Prostate gland (tissue), 2 donors: ENCODE measurements around the gene LYPLAL1. TPM values are rescaled to one million over a fixed set of nuclear protein-coding genes. Genes with fewer than 3 reads are reported as not detected.
A peak's percentile ranks its signal among the peaks of the same experiment; 100 is the strongest.

Experiments
- DNase-seq: peaks from one replicate; pipeline ENCODE4 v3.0.0-alpha.2; 2019; ENCODE audit warnings: low spot score
- H3K27ac ChIP-seq, 2 donors: fragments of 200-600 bp; sonication (generic); 2 replicates each; pipeline ENCODE4 v1.5.1; 2017 to 2019
- H3K27me3 ChIP-seq: fragments of 200-600 bp; sonication (generic); replicated peaks from 2 replicates; pipeline ENCODE4 v1.5.1; 2019; ENCODE audit not compliant: insufficient read depth
- H3K36me3 ChIP-seq, 2 donors: fragments of 200-600 bp; sonication (generic); 1 replicate in 1 of 2; 2 replicates in 1 of 2; pipeline versions ENCODE4 v1.5.1 to v1.8.1; 2017 to 2019
- H3K4me1 ChIP-seq: fragments of 200-600 bp; sonication (generic); replicated peaks from 2 replicates; pipeline ENCODE4 v1.5.1; 2019
- H3K4me3 ChIP-seq, 2 donors: fragments of 200-600 bp; sonication (generic); 2 replicates each; pipeline ENCODE4 v1.5.1; 2017 to 2019
- H3K9me3 ChIP-seq: fragments of 200-600 bp; sonication (generic); 2 replicates; pipeline ENCODE4 v1.5.1; 2017
- CTCF ChIP-seq, 4 experiments: fragments of 200-600 bp in 2 of 4; fragments of 450-650 bp in 2 of 4; sonication (generic) in 2 of 4; IDR thresholded peaks; 1 replicate in 3 of 4; 2 replicates in 1 of 4; pipeline ENCODE4 v1.5.1; 2016 to 2019; ENCODE audit warnings: antibody characterized with exemption in 4 of 4, mild to moderate bottlenecking in 2 of 4, moderate library complexity in 2 of 4
- POLR2A ChIP-seq: fragments of 450-650 bp; IDR thresholded peaks from one replicate; pipeline ENCODE4 v1.6.1; 2016; ENCODE audit warnings: antibody characterized with exemption, mild to moderate bottlenecking
- POLR2AphosphoS5 ChIP-seq: sonication (generic); formaldehyde crosslinking; IDR thresholded peaks from one replicate; pipeline ENCODE4 v1.6.1; 2017; ENCODE audit warnings: antibody characterized with exemption
- WGBS: methylation state at CpG from one replicate; pipeline ENCODE4 v1.1.5; 2018; 5-methylcytosine and 5-hydroxymethylcytosine counted together
- intact Hi-C: fragments of 100-400 bp; cut with DNase I; formaldehyde crosslinking; loops from one replicate; pipeline ENCODE4 v1.14.2; 2022
- total RNA-seq, 2 donors: library from RNA; depleted of rRNA; stranded (reverse); fragments of >200 nt; gene quantifications; one replicate each; pipeline ENCODE4 v1.1.0, GENCODE V29; 2016

Gene LYPLAL1
- total RNA-seq, 2 donors from 2014 or later, result 15.8 to 29.3 TPM

DNA sequence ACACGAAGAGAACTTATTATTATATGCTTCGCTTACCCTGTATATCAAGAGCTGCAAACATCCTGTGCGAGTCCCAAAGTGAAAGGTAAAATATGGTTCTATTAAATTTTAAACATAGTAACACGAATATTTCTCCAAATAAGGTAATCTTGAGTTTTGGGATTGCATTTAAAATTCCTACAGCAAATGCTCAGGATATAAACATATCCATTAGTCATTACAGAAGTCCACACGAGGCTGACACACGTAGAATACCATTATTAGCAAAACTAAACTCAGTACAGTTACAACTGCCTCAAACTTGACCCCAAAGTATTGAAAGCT lies 282 bp upstream of the LYPLAL1 start:
- WGBS, result 36% methylated on average over 6 of the region's 6 CpGs
- H3K4me3 ChIP-seq, result peak overlapping the region; percentile 35 to 69
- H3K36me3 ChIP-seq, result no peaks in the 10 kb centered on the region
- H3K27me3 ChIP-seq, result no peaks in the 10 kb centered on the region
- H3K9me3 ChIP-seq, result no peaks in the 10 kb centered on the region
- TF ChIP-seq POLR2AphosphoS5, result no peak
- TF ChIP-seq CTCF (IDR thresholded peaks at IDR 0.05), result no peak
- no peak for TF ChIP-seq POLR2A
- no peak for DNase-seq
- peak overlapping the region; percentile 69 to 94 for H3K27ac ChIP-seq
- peaks cover 7% of the 10 kb centered on the region for H3K4me1 ChIP-seq
- intact Hi-C loops, result loop anchor here (5.0 to 10.0 kb wide), 3 partner anchors 124 to 371 kb away; no protein-coding TSS in a partner anchor

DNA sequence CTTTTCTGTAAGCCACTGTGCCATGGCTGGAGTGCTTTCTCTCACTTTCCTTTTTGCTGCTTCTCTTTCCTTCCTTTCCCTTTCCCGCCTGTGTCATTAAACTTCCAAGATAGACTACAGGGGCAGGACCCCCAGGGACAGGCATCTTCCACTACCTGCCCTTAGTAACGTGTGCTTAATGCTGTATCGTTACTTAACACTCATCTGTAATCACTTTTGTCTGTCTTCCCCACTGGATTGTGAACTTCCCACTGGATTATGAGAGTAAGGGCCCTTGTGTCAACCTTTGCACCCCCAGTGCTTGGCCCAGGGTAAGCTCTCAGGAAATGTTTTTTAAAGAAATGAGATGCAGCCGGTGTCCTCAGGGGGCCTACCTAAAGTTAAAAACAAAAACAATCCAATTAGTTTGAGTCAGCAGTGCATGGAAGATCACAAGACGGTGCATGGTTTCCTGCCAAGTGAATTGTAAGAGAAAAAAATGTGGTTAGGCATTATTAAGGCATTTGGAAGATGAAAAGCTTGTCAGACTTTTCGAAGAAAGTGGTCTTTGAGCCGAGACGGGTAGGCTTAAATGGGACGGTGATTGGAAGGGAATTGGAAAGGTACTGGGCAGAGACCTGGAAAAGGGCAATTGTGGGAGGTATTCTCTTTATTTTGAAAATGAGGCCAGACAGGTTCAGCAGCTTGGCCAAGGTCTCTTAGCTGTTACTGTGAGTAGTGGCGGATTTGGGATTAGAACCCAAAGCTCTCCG lies 958 bp downstream of the LYPLAL1 start:
- Histone ChIP-seq H3K27me3 (no peaks in the 10 kb centered on the region), H3K27ac (peak overlapping the region; percentile 69 to 94), H3K36me3 (no peaks in the 10 kb centered on the region), H3K4me3 (peak overlapping the region; percentile 35 to 69), H3K4me1 (peaks cover 13% of the 10 kb centered on the region), H3K9me3 (no peaks in the 10 kb centered on the region)
- DNase-seq, result peak; percentile 36
- TF ChIP-seq POLR2A (no peak), CTCF (IDR thresholded peaks at IDR 0.05) (no peak), POLR2AphosphoS5 (peak; percentile 50)
- intact Hi-C loops, result loop anchor here (5.0 to 10.0 kb wide), 4 partner anchors 123 to 827 kb away; partner anchors contain the start of gene TGFB2
- 25% methylated on average over 11 of the region's 11 CpGs for WGBS

DNA sequence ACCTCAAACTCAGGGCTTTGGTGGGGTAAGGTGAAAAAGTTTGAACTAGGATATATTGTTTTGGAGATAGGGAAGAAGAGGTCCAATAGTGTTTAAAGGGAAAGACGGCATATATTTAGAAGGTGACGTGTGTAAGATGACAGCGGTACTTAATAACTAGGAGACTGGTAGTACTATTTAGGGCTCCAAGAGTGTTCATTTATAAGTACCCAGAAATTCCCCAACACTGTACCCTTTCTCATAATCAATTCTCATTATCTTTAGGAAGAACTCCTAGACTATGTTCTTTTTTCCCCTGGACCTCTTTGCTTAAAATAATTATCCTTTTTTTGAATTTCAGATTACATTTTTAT lies 1.5 kb downstream of the LYPLAL1 start:
- intact Hi-C loops, result loop anchor here (5.0 to 10.0 kb wide), 3 partner anchors 350 to 828 kb away; partner anchors contain the start of gene TGFB2
- no peaks in the 10 kb centered on the region for H3K9me3 ChIP-seq
- H3K4me1 ChIP-seq, result peaks cover 13% of the 10 kb centered on the region
- H3K36me3 ChIP-seq, result no peaks in the 10 kb centered on the region
- WGBS, result 73% methylated on average over 3 of the region's 3 CpGs
- H3K27me3 ChIP-seq, result no peaks in the 10 kb centered on the region
- TF ChIP-seq POLR2AphosphoS5, result no peak
- TF ChIP-seq POLR2A, result no peak
- no peak for TF ChIP-seq CTCF (IDR thresholded peaks at IDR 0.05)
- peak overlapping the region in 1 of 2 donors; percentile 69 for H3K4me3 ChIP-seq
- no peak for DNase-seq
- H3K27ac ChIP-seq, result peak overlapping the region; percentile 69 to 94

DNA sequence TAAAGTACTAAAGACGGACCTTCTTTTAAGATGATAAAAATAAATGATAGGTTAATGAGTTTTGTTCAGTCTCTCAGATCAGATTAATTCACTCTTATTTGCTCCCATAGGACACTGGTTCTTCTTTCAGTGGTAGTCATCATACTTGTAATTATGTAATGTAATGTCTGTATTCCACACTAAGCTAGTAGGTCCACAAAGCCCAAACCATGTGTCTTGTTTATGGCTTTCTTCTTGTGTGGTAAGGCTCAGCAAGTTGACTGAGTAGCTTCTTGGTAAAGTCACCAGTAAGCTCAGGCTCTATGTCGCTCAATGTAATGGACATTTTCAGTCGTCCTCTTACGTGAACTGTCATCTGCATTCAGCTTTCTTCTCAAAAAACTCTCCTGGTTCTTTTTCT lies 2.5 kb downstream of the LYPLAL1 start:
- H3K9me3 ChIP-seq, result no peaks in the 10 kb centered on the region
- no peak for TF ChIP-seq CTCF (IDR thresholded peaks at IDR 0.05)
- TF ChIP-seq POLR2A, result no peak
- no peak for TF ChIP-seq POLR2AphosphoS5
- H3K4me3 ChIP-seq, result no peak overlapping the region
- intact Hi-C loops, result loop anchor here (5.0 to 10.0 kb wide), 3 partner anchors 351 to 829 kb away; partner anchors contain the start of gene TGFB2
- H3K36me3 ChIP-seq, result no peaks in the 10 kb centered on the region
- no peak for DNase-seq
- 82% methylated on average over 4 of the region's 4 CpGs for WGBS
- H3K27me3 ChIP-seq, result no peaks in the 10 kb centered on the region
- H3K4me1 ChIP-seq, result peaks cover 13% of the 10 kb centered on the region
- H3K27ac ChIP-seq, result peak overlapping the region; percentile 48 to 94

DNA sequence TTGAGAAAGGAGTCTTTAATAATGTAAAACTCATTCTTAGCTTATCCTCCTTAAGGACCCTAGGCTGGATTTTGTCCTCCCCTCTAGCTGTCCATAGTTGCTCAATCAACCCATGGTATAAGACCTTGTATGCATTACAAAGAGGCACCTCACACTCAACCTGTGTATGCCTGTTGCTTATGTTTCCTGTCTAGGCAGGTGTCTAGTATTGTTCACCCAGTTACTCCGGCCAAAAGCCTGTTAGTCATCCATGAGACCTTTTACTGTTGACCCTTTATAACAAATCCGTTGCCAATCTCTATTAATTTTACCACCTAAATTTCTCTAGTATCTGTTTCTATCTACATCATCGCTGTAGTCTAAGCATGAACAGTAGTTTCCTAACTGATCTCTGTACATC lies 3.7 kb downstream of the LYPLAL1 start:
- TF ChIP-seq POLR2A, result no peak
- no peak for TF ChIP-seq CTCF (IDR thresholded peaks at IDR 0.05)
- no peak for TF ChIP-seq POLR2AphosphoS5
- Histone ChIP-seq H3K27me3 (no peaks in the 10 kb centered on the region), H3K27ac (peak overlapping the region; percentile 48 to 94), H3K4me3 (no peak overlapping the region), H3K4me1 (peaks cover 13% of the 10 kb centered on the region), H3K9me3 (no peaks in the 10 kb centered on the region), H3K36me3 (no peaks in the 10 kb centered on the region)
- intact Hi-C loops, result loop anchor here (5.0 to 10.0 kb wide), 3 partner anchors 353 to 830 kb away; partner anchors contain the start of gene TGFB2
- DNase-seq, result peak; percentile 47
- WGBS, result 27% methylated on average over 3 of the region's 3 CpGs
